GM12864 (cell line): Measurements from ENCODE around the gene HSPA1B.

Source experiments
- DNase-seq: peaks from one replicate; pipeline ENCODE4 v3.0.0-alpha.2; 2011; ENCODE audit warnings: low read depth
- H3K4me3 ChIP-seq: 2 replicates; pipeline ENCODE4 v1.5.1; 2011; ENCODE audit warnings: mild to moderate bottlenecking, low read depth, low read length, control low read depth
- CTCF ChIP-seq: IDR thresholded peaks from 2 replicates; pipeline ENCODE4 v1.5.1; 2011; ENCODE audit warnings: low read depth, mild to moderate bottlenecking, moderate library complexity, low read length, control low read depth, inconsistent platforms; ENCODE audit errors: missing control alignments

Gene HSPA1B

GRCh38 chr6:31870385-31870921 is 42.9 kb downstream of the HSPA1B start:
- TF ChIP-seq CTCF: peak; percentile 29
- no peak overlapping the region for H3K4me3 ChIP-seq

GRCh38 chr6:31871046-31871659 is 43.6 kb downstream of the HSPA1B start:
- no peak overlapping the region for H3K4me3 ChIP-seq
- DNase-seq: no peak
- TF ChIP-seq CTCF: no peak

More at GRCh38 chr6:31870385-31870921, 42.9 kb downstream of the HSPA1B start:
- no peak for DNase-seq

- no peak overlapping the region for H3K4me3 ChIP-seq
- TF ChIP-seq CTCF: no peak
- DNase-seq: no peak
Measured at GRCh38 chr6:31874084-31874670, 46.6 kb downstream of the HSPA1B start.

GRCh38 chr6:31874836-31875572 is 47.5 kb downstream of the HSPA1B start:
- TF ChIP-seq CTCF: no peak
- no peak for DNase-seq
- no peak overlapping the region for H3K4me3 ChIP-seq

- TF ChIP-seq CTCF: no peak
- DNase-seq: no peak
- H3K4me3 ChIP-seq: no peak overlapping the region
Measured at GRCh38 chr6:31875877-31876276, 48.3 kb downstream of the HSPA1B start.

GRCh38 chr6:31876357-31876756 is 48.8 kb downstream of the HSPA1B start:
- no peak overlapping the region for H3K4me3 ChIP-seq
- no peak for DNase-seq
- TF ChIP-seq CTCF: no peak
